WTC11 (cell line): ENCODE data around the gene STT3A. TPM values are rescaled to one million over a fixed set of nuclear protein-coding genes. Genes with fewer than 3 reads are reported as not detected.
"Not testable (repeated sequence)": the region's sequence is repeated elsewhere in the genome, so short reads cannot be mapped to it uniquely, and the experiment has no call there.

Experiments
- ATAC-seq: fragments of 200-7000 bp; cut with Tn5 transposase; 2 replicates; pipeline ENCODE4 v1.10.0; 2021; ENCODE audit warnings: mild to moderate bottlenecking, moderate library complexity
- CTCF ChIA-PET: fragments of 300-600 bp; sonication (Branson Sonifier 250); formaldehyde crosslinking; loops from one replicate; lab custom pipeline; 2021; ENCODE audit warnings: antibody characterized with exemption; lab: Charles Lee
- POLR2A ChIA-PET: fragments of 350-600 bp; sonication (Branson Sonifier 250); formaldehyde crosslinking; loops from one replicate; lab custom pipeline; 2021; ENCODE audit warnings: antibody characterized with exemption; lab: Charles Lee
- DNase-seq: peaks from one replicate; pipeline ENCODE4 v3.0.0; 2021; ENCODE audit warnings: low spot score
- H3K27ac Mint-ChIP-seq: 2 replicates; pipeline ENCODE4 v1.8.0; 2021; ENCODE audit warnings: mixed read lengths
- H3K27me3 Mint-ChIP-seq: 2 replicates; pipeline ENCODE4 v1.8.0; 2021; ENCODE audit warnings: low read depth, mild to moderate bottlenecking, moderate library complexity, mixed read lengths
- H3K36me3 Mint-ChIP-seq: 2 replicates; pipeline ENCODE4 v1.8.0; 2021; ENCODE audit warnings: mixed read lengths
- H3K4me1 Mint-ChIP-seq: 2 replicates; pipeline ENCODE4 v1.8.0; 2022; ENCODE audit warnings: mixed read lengths
- H3K4me3 Mint-ChIP-seq: 2 replicates; pipeline ENCODE4 v1.8.0; 2021; ENCODE audit warnings: mild to moderate bottlenecking, moderate library complexity, mixed read lengths
- H3K9me3 Mint-ChIP-seq: 2 replicates; pipeline ENCODE4 v1.8.0; 2021; ENCODE audit warnings: mixed read lengths
- AR ChIP-seq: fragments of 250-450 bp; sonication (Bioruptor Pico); IDR thresholded peaks from 2 replicates; pipeline ENCODE4 v1.9.0; 2021; ENCODE audit warnings: mild to moderate bottlenecking
- CREB1 ChIP-seq: sonication (generic); formaldehyde crosslinking; IDR thresholded peaks from 2 replicates; pipeline ENCODE4 v1.8.0; 2023; ENCODE audit warnings: mild to moderate bottlenecking, missing genetic modification reagents
- ERG ChIP-seq: fragments of 250-450 bp; sonication (Bioruptor Pico); IDR thresholded peaks from 2 replicates; pipeline ENCODE4 v1.8.0; 2021; ENCODE audit warnings: mild to moderate bottlenecking
- ESRRA ChIP-seq: sonication (generic); formaldehyde crosslinking; IDR thresholded peaks from 2 replicates; pipeline ENCODE4 v1.8.1; 2022; ENCODE audit warnings: mild to moderate bottlenecking, missing genetic modification reagents, borderline replicate concordance
- HMGXB4 ChIP-seq: sonication (generic); formaldehyde crosslinking; IDR thresholded peaks from 2 replicates; pipeline ENCODE4 v1.8.1; 2023; ENCODE audit warnings: mild to moderate bottlenecking, moderate library complexity, missing genetic modification reagents
- MXD4 ChIP-seq: fragments of 250-450 bp; sonication (Bioruptor Pico); IDR thresholded peaks from 2 replicates; pipeline ENCODE4 v1.8.0; 2021; ENCODE audit warnings: mild to moderate bottlenecking, moderate library complexity, borderline replicate concordance
- NFATC4 ChIP-seq: fragments of 250-450 bp; sonication (Bioruptor Pico); IDR thresholded peaks from 2 replicates; pipeline ENCODE4 v1.9.0; 2021; ENCODE audit warnings: mild to moderate bottlenecking
- NFE2L1 ChIP-seq: sonication (generic); formaldehyde crosslinking; IDR thresholded peaks from 2 replicates; pipeline ENCODE4 v1.8.1; 2023; ENCODE audit warnings: missing genetic modification reagents
- SP1 ChIP-seq: sonication (generic); formaldehyde crosslinking; conservative IDR thresholded peaks from 2 replicates; pipeline ENCODE4 v1.8.1; 2022; ENCODE audit warnings: missing genetic modification reagents
- ZNF281 ChIP-seq: sonication (generic); formaldehyde crosslinking; IDR thresholded peaks from 2 replicates; pipeline ENCODE4 v1.8.0; 2023; ENCODE audit warnings: mild to moderate bottlenecking, missing genetic modification reagents
- ZNF671 ChIP-seq: fragments of 250-450 bp; sonication (Bioruptor Pico); IDR thresholded peaks from 2 replicates; pipeline ENCODE4 v1.8.0; 2021; ENCODE audit warnings: mild to moderate bottlenecking
- total RNA-seq: library from RNA; stranded (reverse); gene quantifications from 3 replicates; pipeline ENCODE4 v1.2.3, GENCODE V29; 2021

STT3A gene
- total RNA-seq, 1 experiment from 2014 or later = 144 TPM

GRCh38 chr11:125572916-125573315 lies 19.7 kb upstream of the STT3A start (continued):
- TF ChIP-seq AR (CRISPR knock-in tag) (no peak), MXD4 (CRISPR knock-in tag) (no peak), SP1 (no peak), CREB1 (CRISPR knock-in tag) (no peak)

- H3K27me3 Mint-ChIP-seq, H3K4me3 Mint-ChIP-seq, H3K9me3 Mint-ChIP-seq, H3K4me1 Mint-ChIP-seq, ATAC-seq, DNase-seq, POLR2A ChIA-PET, H3K27ac Mint-ChIP-seq, CTCF ChIA-PET: not testable (repeated sequence)
- H3K36me3 Mint-ChIP-seq = peaks cover 56% of the 10 kb centered on the region
Measured at GRCh38 chr11:125577181-125577580, 15.5 kb upstream of the STT3A start.

- no peak for TF ChIP-seq HMGXB4 (CRISPR knock-in tag)
- TF ChIP-seq NFE2L1 = no peak
- TF ChIP-seq ESRRA (CRISPR knock-in tag) = no peak
- no peak for TF ChIP-seq AR (CRISPR knock-in tag)
- no peak for TF ChIP-seq NFATC4 (CRISPR knock-in tag)
- H3K9me3 Mint-ChIP-seq = no peaks in the 10 kb centered on the region
- H3K27me3 Mint-ChIP-seq = no peaks in the 10 kb centered on the region
- H3K36me3 Mint-ChIP-seq = peaks cover 63% of the 10 kb centered on the region
- ChIA-PET CTCF (interaction anchor here (0.7 kb wide), 1 partner anchor 43 kb away, joined by 3 read pairs; no protein-coding TSS in a partner anchor), POLR2A (no interaction called here)
- no peak for ATAC-seq
- H3K27ac Mint-ChIP-seq = no peak overlapping the region
- no peaks in the 10 kb centered on the region for H3K4me1 Mint-ChIP-seq
- H3K4me3 Mint-ChIP-seq = no peak overlapping the region
- no peak for DNase-seq
Measured at GRCh38 chr11:125578783-125579182, 13.9 kb upstream of the STT3A start.

- no peaks in the 10 kb centered on the region for H3K4me1 Mint-ChIP-seq
- no peak overlapping the region for H3K27ac Mint-ChIP-seq
- no peak overlapping the region for H3K4me3 Mint-ChIP-seq
- TF ChIP-seq ZNF671 (CRISPR knock-in tag) (no peak), ERG (CRISPR knock-in tag) (no peak), ZNF281 (CRISPR knock-in tag) (no peak)
- POLR2A ChIA-PET = interaction anchor here (1.0 kb wide), 1 partner anchor 10 kb away, joined by 3 read pairs; no protein-coding TSS in a partner anchor
- DNase-seq (no peak), ATAC-seq (no peak)
- CTCF ChIA-PET = no interaction called here
- H3K36me3 Mint-ChIP-seq = peaks cover 64% of the 10 kb centered on the region
- no peaks in the 10 kb centered on the region for H3K9me3 Mint-ChIP-seq
- H3K27me3 Mint-ChIP-seq = no peaks in the 10 kb centered on the region
Measured at GRCh38 chr11:125579811-125580210, 12.8 kb upstream of the STT3A start.
